ENCODE data around the gene PIEZO2.

GRCh38 chr18:11009147-11009546, 140.2 kb downstream of the PIEZO2 start:
- TF ChIP-seq YY1 (IDR thresholded peaks at IDR 0.05; ENCODE audit: insufficient read depth, insufficient read length) (no peak), ZNF274 (IDR thresholded peaks at IDR 0.05; ENCODE audit: low read depth, low read length) (no peak)

All from NT2/D1 (cell line).